ENCODE data around the gene CWC27.

Gene CWC27

GRCh38 chr5:64834037-64834436, 65.3 kb downstream of the CWC27 start:
- no peaks in the 10 kb centered on the region for H3K27me3 ChIP-seq (ENCODE audit: insufficient read depth, low read depth)
- no peak for TF ChIP-seq CTCF (conservative IDR thresholded peaks at IDR 0.05; ENCODE audit: low read depth, low read length)
- H3K4me2 ChIP-seq = no peak overlapping the region

GRCh38 chr5:64834611-64835010, 65.9 kb downstream of the CWC27 start:
- Histone ChIP-seq H3K4me3 (IDR thresholded peaks at IDR 0.05; ENCODE audit: insufficient read depth, low read depth, low read length) (no peak overlapping the region), H3K79me2 (ENCODE audit: insufficient read depth, low read depth) (no peaks in the 10 kb centered on the region), H4K20me1 (ENCODE audit: insufficient read depth) (no peaks in the 10 kb centered on the region), H3K36me3 (ENCODE audit: insufficient read depth) (no peaks in the 10 kb centered on the region), H3K9ac (no peak overlapping the region), H3K27me3 (ENCODE audit: insufficient read depth, low read depth) (no peaks in the 10 kb centered on the region), H2AFZ (ENCODE audit: low read depth) (no peak overlapping the region), H3K4me2 (no peak overlapping the region), H3K4me1 (ENCODE audit: low read depth, poor library complexity, severe bottlenecking) (peaks cover 13% of the 10 kb centered on the region), H3K27ac (no peak overlapping the region)
- TF ChIP-seq CTCF (conservative IDR thresholded peaks at IDR 0.05; ENCODE audit: low read depth, low read length) = no peak

More at GRCh38 chr5:64834037-64834436, 65.3 kb downstream of the CWC27 start:
- no peak overlapping the region for H3K9ac ChIP-seq
- peaks cover 13% of the 10 kb centered on the region for H3K4me1 ChIP-seq (ENCODE audit: low read depth, poor library complexity, severe bottlenecking)
- no peak overlapping the region for H2AFZ ChIP-seq (ENCODE audit: low read depth)
- no peak overlapping the region for H3K4me3 ChIP-seq (IDR thresholded peaks at IDR 0.05; ENCODE audit: insufficient read depth, low read depth, low read length)
- H3K27ac ChIP-seq = no peak overlapping the region
- H4K20me1 ChIP-seq (ENCODE audit: insufficient read depth) = no peaks in the 10 kb centered on the region
- no peaks in the 10 kb centered on the region for H3K79me2 ChIP-seq (ENCODE audit: insufficient read depth, low read depth)
- H3K36me3 ChIP-seq (ENCODE audit: insufficient read depth) = no peaks in the 10 kb centered on the region

GRCh38 chr5:64835266-64835665, 66.5 kb downstream of the CWC27 start:
- Histone ChIP-seq H3K79me2 (ENCODE audit: insufficient read depth, low read depth) (no peaks in the 10 kb centered on the region), H3K4me3 (IDR thresholded peaks at IDR 0.05; ENCODE audit: insufficient read depth, low read depth, low read length) (no peak overlapping the region), H2AFZ (ENCODE audit: low read depth) (no peak overlapping the region), H3K27ac (no peak overlapping the region), H3K9ac (no peak overlapping the region), H3K36me3 (ENCODE audit: insufficient read depth) (no peaks in the 10 kb centered on the region), H3K4me1 (ENCODE audit: low read depth, poor library complexity, severe bottlenecking) (peaks cover 13% of the 10 kb centered on the region), H4K20me1 (ENCODE audit: insufficient read depth) (no peaks in the 10 kb centered on the region), H3K4me2 (no peak overlapping the region), H3K27me3 (ENCODE audit: insufficient read depth, low read depth) (no peaks in the 10 kb centered on the region)
- TF ChIP-seq CTCF (conservative IDR thresholded peaks at IDR 0.05; ENCODE audit: low read depth, low read length) = no peak

- no peak for TF ChIP-seq CTCF (conservative IDR thresholded peaks at IDR 0.05; ENCODE audit: low read depth, low read length)
- no peaks in the 10 kb centered on the region for H3K79me2 ChIP-seq (ENCODE audit: insufficient read depth, low read depth)
- no peak overlapping the region for H3K4me3 ChIP-seq (IDR thresholded peaks at IDR 0.05; ENCODE audit: insufficient read depth, low read depth, low read length)
- H3K9ac ChIP-seq = no peak overlapping the region
- H3K4me2 ChIP-seq = no peak overlapping the region
- H3K4me1 ChIP-seq (ENCODE audit: low read depth, poor library complexity, severe bottlenecking) = peaks cover 13% of the 10 kb centered on the region
- H3K27ac ChIP-seq = no peak overlapping the region
- no peaks in the 10 kb centered on the region for H3K36me3 ChIP-seq (ENCODE audit: insufficient read depth)
- H2AFZ ChIP-seq (ENCODE audit: low read depth) = no peak overlapping the region
- H3K27me3 ChIP-seq (ENCODE audit: insufficient read depth, low read depth) = no peaks in the 10 kb centered on the region
- no peaks in the 10 kb centered on the region for H4K20me1 ChIP-seq (ENCODE audit: insufficient read depth)
These were observed 67.5 kb downstream of the CWC27 start for GRCh38 chr5:64836190-64836755.
